Liver (tissue), 9 donors: Measurements from ENCODE around the gene DOK6. TPM values are rescaled to one million over a fixed set of nuclear protein-coding genes. Genes with fewer than 3 reads are reported as not detected.

ENCODE experiments used
- DNase-seq: peaks from one replicate; pipeline ENCODE4 v3.0.0-alpha.2; 2017; ENCODE audit warnings: low spot score
- H3K27ac ChIP-seq, 2 donors: one replicate each; pipeline ENCODE4 v1.7.0; 2013; ENCODE audit warnings: inconsistent platforms in 2 of 2, low read length in 2 of 2, control low read depth in 1 of 2, low read depth in 1 of 2, mild to moderate bottlenecking in 1 of 2
- H3K27me3 ChIP-seq, 4 donors: one replicate each; pipeline versions ENCODE4 v1.6.1 to v1.7.0; 2013; ENCODE audit warnings: low read length in 3 of 4, inconsistent platforms in 1 of 4, mild to moderate bottlenecking in 1 of 4, moderate library complexity in 1 of 4; ENCODE audit not compliant: control insufficient read depth in 4 of 4, insufficient read depth in 4 of 4
- H3K36me3 ChIP-seq, 4 donors: one replicate each; pipeline versions ENCODE4 v1.6.1 to v1.7.0; 2013; ENCODE audit warnings: low read length in 3 of 4, mild to moderate bottlenecking in 3 of 4, low read depth in 1 of 4, moderate library complexity in 1 of 4; ENCODE audit not compliant: control insufficient read depth in 4 of 4, insufficient read depth in 3 of 4
- H3K4me1 ChIP-seq, 4 donors: one replicate each; pipeline versions ENCODE4 v1.6.1 to v1.7.0; 2013; ENCODE audit warnings: low read length in 3 of 4, mild to moderate bottlenecking in 3 of 4, moderate library complexity in 1 of 4; ENCODE audit not compliant: control insufficient read depth in 4 of 4, insufficient read depth in 4 of 4
- H3K4me3 ChIP-seq, 3 donors: one replicate each; pipeline versions ENCODE4 v1.6.1 to v1.7.0; 2013; ENCODE audit warnings: low read length in 3 of 3, control low read depth in 1 of 3, low read depth in 1 of 3, mild to moderate bottlenecking in 1 of 3
- H3K9ac ChIP-seq, 2 donors: one replicate each; pipeline ENCODE4 v1.7.0; 2013; ENCODE audit warnings: low read length in 2 of 2, mild to moderate bottlenecking in 2 of 2, moderate library complexity in 2 of 2, control low read depth in 1 of 2, low read depth in 1 of 2
- H3K9me3 ChIP-seq, 4 donors: one replicate each; pipeline versions ENCODE4 v1.6.1 to v1.7.0; 2013; ENCODE audit warnings: low read length in 3 of 4; ENCODE audit not compliant: control insufficient read depth in 4 of 4
- EGR1 ChIP-seq, 2 donors: IDR thresholded peaks; 2 replicates each; pipeline ENCODE4 v1.6.1; 2016 to 2018; ENCODE audit warnings: antibody characterized with exemption in 2 of 2, low read depth in 2 of 2
- FOXA1 ChIP-seq: IDR thresholded peaks from 2 replicates; pipeline ENCODE4 v1.6.1; 2016; ENCODE audit warnings: antibody characterized with exemption
- GABPA ChIP-seq, 2 donors: IDR thresholded peaks in 1 of 2; conservative IDR thresholded peaks in 1 of 2; 2 replicates each; pipeline ENCODE4 v1.6.1; 2016; ENCODE audit warnings: antibody characterized with exemption in 2 of 2, mild to moderate bottlenecking in 1 of 2, moderate library complexity in 1 of 2
- HNF4A ChIP-seq, 2 donors: conservative IDR thresholded peaks; 2 replicates each; pipeline ENCODE4 v1.6.1; 2016; ENCODE audit warnings: antibody characterized with exemption in 2 of 2, mild to moderate bottlenecking in 2 of 2
- HNF4G ChIP-seq: IDR thresholded peaks from 2 replicates; pipeline ENCODE4 v1.6.1; 2016; ENCODE audit warnings: antibody characterized with exemption
- JUND ChIP-seq, 2 donors: IDR thresholded peaks; 2 replicates each; pipeline ENCODE4 v1.6.1; 2016; ENCODE audit warnings: antibody characterized with exemption in 2 of 2
- NR2F2 ChIP-seq: IDR thresholded peaks from 2 replicates; pipeline ENCODE4 v1.6.1; 2016; ENCODE audit warnings: antibody characterized with exemption
- RAD21 ChIP-seq, 2 donors: IDR thresholded peaks; 2 replicates each; pipeline ENCODE4 v1.6.1; 2016; ENCODE audit warnings: antibody characterized with exemption in 2 of 2, mild to moderate bottlenecking in 2 of 2
- RXRA ChIP-seq, 2 donors: IDR thresholded peaks; 2 replicates each; pipeline ENCODE4 v1.6.1; 2017 to 2018; ENCODE audit warnings: antibody characterized with exemption in 2 of 2, mild to moderate bottlenecking in 1 of 2
- SP1 ChIP-seq: IDR thresholded peaks from 2 replicates; pipeline ENCODE4 v1.6.1; 2018; ENCODE audit warnings: antibody characterized with exemption, mild to moderate bottlenecking
- TAF1 ChIP-seq: conservative IDR thresholded peaks from 2 replicates; pipeline ENCODE4 v1.6.1; 2016; ENCODE audit warnings: antibody characterized with exemption, mild to moderate bottlenecking
- YY1 ChIP-seq: IDR thresholded peaks from 2 replicates; pipeline ENCODE4 v1.6.1; 2016; ENCODE audit warnings: antibody characterized with exemption, mild to moderate bottlenecking
- WGBS: extraction: QIAGEN DNeasy Blood & Tissue Kit; methylation state at CpG from one replicate; pipeline ENCODE4 v1.1.7; 2013; 5-methylcytosine and 5-hydroxymethylcytosine counted together
- polyA plus RNA-seq, 2 donors: library from polyadenylated mRNA; stranded (reverse) in 1 of 2; unstranded in 1 of 2; fragments of 200-250 nt in 1 of 2; fragments of >200 nt in 1 of 2; fragmentation: Nextera tagmentation in 1 of 2; extraction: Ambion mirVana in 1 of 2; gene quantifications; one replicate each; pipeline versions ENCODE4 v1.2.1 to v1.2.3, GENCODE V29; 2013 to 2015
- total RNA-seq, 2 donors: library from RNA; depleted of rRNA; stranded (reverse); fragments of >200 nt; gene quantifications; one replicate each; pipeline ENCODE4 v1.2.3, GENCODE V29; 2014
- TF ChIP-seq, protein P1 (sequence below): IDR thresholded peaks from 2 replicates; pipeline ENCODE4 v1.6.1; 2016; ENCODE audit warnings: antibody characterized with exemption
- TF ChIP-seq, protein P2 (sequence below): IDR thresholded peaks from 2 replicates; pipeline ENCODE4 v1.6.1; 2016; ENCODE audit warnings: antibody characterized with exemption, mild to moderate bottlenecking
- TF ChIP-seq, protein P3 (sequence below): IDR thresholded peaks from 2 replicates; pipeline ENCODE4 v1.6.1; 2016; ENCODE audit warnings: antibody characterized with exemption
- TF ChIP-seq, protein P4 (sequence below): IDR thresholded peaks from 2 replicates; pipeline ENCODE4 v1.6.1; 2016; ENCODE audit warnings: antibody characterized with exemption
- donor health status: healthy.
- donor health status: healthy.
- donor health status: healthy.
- donor health status: healthy.
- donor health status: healthy.

The DOK6 gene
- total and polyA plus RNA-seq, 4 donors, result 0.08 to 1.1 (median 0.67) TPM

DNA sequence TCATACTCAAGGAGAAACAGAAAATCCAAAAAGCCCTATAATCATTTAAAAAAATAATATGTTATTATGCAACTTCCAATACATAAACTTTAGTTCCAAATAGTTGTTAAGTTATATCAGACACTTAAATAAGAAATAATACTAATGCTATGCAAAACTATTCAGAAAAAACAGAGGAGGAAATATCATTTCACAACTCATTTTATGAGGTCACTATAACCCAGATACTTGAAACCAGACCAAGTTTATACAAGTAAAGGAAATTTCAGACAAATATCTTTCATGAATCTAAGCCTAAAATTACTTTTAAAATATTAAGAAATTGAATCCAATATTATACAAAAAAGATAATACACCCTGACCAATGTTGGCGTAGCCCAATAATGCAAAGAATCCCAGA lies 286.2 kb downstream of the DOK6 start:
- H3K36me3 ChIP-seq, result no peaks in the 10 kb centered on the region
- H3K27ac ChIP-seq, result no peak overlapping the region
- H3K4me3 ChIP-seq, result no peak overlapping the region
- 45% methylated on average over 1 of the region's 1 CpG for WGBS
- DNase-seq, result no peak
- H3K9ac ChIP-seq, result no peak overlapping the region
- no peaks in the 10 kb centered on the region for H3K9me3 ChIP-seq
- H3K4me1 ChIP-seq, result no peaks in the 10 kb centered on the region
- TF ChIP-seq GABPA (IDR thresholded peaks at IDR 0.05 in 1 of 2, conservative IDR thresholded peaks at IDR 0.05 in 1 of 2) (no peak), RXRA (IDR thresholded peaks at IDR 0.05) (no peak), RAD21 (IDR thresholded peaks at IDR 0.05) (no peak), TAF1 (no peak), SP1 (no peak), HNF4G (no peak), EGR1 (IDR thresholded peaks at IDR 0.05; ENCODE audit: low read depth in 2 of 2) (no peak), FOXA1 (no peak), HNF4A (conservative IDR thresholded peaks at IDR 0.05) (no peak)
- TF ChIP-seq, protein P1, sequence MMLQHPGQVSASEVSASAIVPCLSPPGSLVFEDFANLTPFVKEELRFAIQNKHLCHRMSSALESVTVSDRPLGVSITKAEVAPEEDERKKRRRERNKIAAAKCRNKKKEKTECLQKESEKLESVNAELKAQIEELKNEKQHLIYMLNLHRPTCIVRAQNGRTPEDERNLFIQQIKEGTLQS, result no peak
- TF ChIP-seq, protein P2, sequence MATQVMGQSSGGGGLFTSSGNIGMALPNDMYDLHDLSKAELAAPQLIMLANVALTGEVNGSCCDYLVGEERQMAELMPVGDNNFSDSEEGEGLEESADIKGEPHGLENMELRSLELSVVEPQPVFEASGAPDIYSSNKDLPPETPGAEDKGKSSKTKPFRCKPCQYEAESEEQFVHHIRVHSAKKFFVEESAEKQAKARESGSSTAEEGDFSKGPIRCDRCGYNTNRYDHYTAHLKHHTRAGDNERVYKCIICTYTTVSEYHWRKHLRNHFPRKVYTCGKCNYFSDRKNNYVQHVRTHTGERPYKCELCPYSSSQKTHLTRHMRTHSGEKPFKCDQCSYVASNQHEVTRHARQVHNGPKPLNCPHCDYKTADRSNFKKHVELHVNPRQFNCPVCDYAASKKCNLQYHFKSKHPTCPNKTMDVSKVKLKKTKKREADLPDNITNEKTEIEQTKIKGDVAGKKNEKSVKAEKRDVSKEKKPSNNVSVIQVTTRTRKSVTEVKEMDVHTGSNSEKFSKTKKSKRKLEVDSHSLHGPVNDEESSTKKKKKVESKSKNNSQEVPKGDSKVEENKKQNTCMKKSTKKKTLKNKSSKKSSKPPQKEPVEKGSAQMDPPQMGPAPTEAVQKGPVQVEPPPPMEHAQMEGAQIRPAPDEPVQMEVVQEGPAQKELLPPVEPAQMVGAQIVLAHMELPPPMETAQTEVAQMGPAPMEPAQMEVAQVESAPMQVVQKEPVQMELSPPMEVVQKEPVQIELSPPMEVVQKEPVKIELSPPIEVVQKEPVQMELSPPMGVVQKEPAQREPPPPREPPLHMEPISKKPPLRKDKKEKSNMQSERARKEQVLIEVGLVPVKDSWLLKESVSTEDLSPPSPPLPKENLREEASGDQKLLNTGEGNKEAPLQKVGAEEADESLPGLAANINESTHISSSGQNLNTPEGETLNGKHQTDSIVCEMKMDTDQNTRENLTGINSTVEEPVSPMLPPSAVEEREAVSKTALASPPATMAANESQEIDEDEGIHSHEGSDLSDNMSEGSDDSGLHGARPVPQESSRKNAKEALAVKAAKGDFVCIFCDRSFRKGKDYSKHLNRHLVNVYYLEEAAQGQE, result no peak
- TF ChIP-seq, protein P3, sequence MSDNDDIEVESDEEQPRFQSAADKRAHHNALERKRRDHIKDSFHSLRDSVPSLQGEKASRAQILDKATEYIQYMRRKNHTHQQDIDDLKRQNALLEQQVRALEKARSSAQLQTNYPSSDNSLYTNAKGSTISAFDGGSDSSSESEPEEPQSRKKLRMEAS, result no peak
- H3K27me3 ChIP-seq, result no peaks in the 10 kb centered on the region

DNA sequence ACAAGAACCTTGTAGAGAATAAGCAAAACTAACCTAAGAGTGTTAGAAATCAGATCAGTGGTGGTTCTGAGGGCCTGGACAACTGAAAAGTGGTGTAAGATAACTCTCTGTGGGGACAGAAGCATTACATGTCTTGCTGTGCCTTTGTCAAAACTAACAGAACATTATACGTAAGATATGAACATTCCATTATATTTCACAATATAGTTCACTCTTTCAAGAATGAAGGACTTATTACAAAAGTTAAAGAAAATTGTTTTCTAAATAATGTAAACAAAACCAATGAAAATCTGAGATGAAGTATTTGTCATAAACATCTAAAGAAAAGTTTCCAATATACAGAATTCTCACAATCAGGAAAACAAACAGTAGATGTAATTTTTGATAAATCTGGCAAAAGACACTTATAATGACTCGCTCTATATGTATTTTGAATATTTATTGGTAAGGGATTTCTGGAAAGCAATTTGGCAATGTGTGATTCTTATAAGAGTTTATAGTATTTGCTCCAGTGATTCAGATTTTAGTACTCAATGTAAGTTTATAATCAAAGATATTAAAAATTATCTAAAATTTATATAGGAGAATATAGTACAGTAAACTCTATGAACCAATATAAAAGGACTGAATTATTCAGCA lies 288.6 kb downstream of the DOK6 start:
- Histone ChIP-seq H3K9ac (no peak overlapping the region), H3K4me1 (no peaks in the 10 kb centered on the region), H3K9me3 (no peaks in the 10 kb centered on the region), H3K27me3 (no peaks in the 10 kb centered on the region), H3K4me3 (no peak overlapping the region), H3K27ac (no peak overlapping the region), H3K36me3 (no peaks in the 10 kb centered on the region)
- TF ChIP-seq FOXA1 (no peak), HNF4A (conservative IDR thresholded peaks at IDR 0.05) (no peak), RXRA (IDR thresholded peaks at IDR 0.05) (no peak), HNF4G (no peak), GABPA (IDR thresholded peaks at IDR 0.05 in 1 of 2, conservative IDR thresholded peaks at IDR 0.05 in 1 of 2) (no peak), NR2F2 (no peak), YY1 (no peak), JUND (IDR thresholded peaks at IDR 0.05) (no peak)
- TF ChIP-seq, protein P4, sequence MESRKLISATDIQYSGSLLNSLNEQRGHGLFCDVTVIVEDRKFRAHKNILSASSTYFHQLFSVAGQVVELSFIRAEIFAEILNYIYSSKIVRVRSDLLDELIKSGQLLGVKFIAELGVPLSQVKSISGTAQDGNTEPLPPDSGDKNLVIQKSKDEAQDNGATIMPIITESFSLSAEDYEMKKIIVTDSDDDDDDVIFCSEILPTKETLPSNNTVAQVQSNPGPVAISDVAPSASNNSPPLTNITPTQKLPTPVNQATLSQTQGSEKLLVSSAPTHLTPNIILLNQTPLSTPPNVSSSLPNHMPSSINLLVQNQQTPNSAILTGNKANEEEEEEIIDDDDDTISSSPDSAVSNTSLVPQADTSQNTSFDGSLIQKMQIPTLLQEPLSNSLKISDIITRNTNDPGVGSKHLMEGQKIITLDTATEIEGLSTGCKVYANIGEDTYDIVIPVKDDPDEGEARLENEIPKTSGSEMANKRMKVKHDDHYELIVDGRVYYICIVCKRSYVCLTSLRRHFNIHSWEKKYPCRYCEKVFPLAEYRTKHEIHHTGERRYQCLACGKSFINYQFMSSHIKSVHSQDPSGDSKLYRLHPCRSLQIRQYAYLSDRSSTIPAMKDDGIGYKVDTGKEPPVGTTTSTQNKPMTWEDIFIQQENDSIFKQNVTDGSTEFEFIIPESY, result no peak
- TF ChIP-seq, protein P1, result no peak
- DNase-seq, result no peak
- WGBS, result 91% methylated on average over 2 of the region's 2 CpGs
